HG03460 (cell line): ENCODE results near the gene EPX.

Experiments used
- ATAC-seq: cut with Tn5 transposase; IDR thresholded peaks from one replicate; pipeline ENCODE4 v1.9.1; 2021; ENCODE audit not compliant: unreplicated experiment

Gene EPX

GRCh38 chr17:58250344-58251011 is 58.0 kb downstream of the EPX start:
- ATAC-seq, result no peak

DNA sequence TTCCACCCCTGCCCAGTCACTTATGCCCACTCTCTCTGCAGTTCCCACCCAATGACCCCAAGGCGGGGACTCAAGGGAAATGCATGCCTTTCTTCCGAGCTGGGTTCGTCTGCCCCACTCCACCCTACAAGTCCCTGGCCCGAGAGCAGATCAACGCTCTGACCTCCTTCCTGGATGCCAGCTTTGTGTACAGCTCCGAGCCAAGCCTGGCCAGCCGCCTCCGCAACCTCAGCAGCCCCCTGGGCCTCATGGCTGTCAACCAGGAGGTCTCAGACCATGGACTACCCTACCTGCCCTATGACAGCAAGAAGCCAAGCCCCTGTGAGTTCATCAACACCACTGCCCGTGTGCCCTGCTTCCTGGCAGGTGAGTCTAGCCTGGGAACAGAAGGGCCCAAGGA is 59.6 kb downstream of the EPX start:
- no peak for ATAC-seq

- no peak for ATAC-seq
Observed at GRCh38 chr17:58253082-58253481, 60.6 kb downstream of the EPX start.
